ENCODE data around the gene CHCHD3.

CHCHD3 gene

GRCh38 chr7:132800522-132800921 is 281.4 kb downstream of the CHCHD3 start:
- H3K9ac ChIP-seq (ENCODE audit: low read length in 5 of 5), result no peak overlapping the region
- H3K4me3 ChIP-seq (ENCODE audit: low read depth in 1 of 5, low read length in 5 of 5), result no peak overlapping the region
- no peaks in the 10 kb centered on the region for H3K4me1 ChIP-seq (ENCODE audit: control insufficient read depth in 5 of 5, insufficient read depth in 5 of 5, low read length in 5 of 5)
- no peak overlapping the region for H3K27ac ChIP-seq (ENCODE audit: low read depth, low read length)
- peaks cover 4 to 8% (median 4%) of the 10 kb centered on the region in 5 donors for H3K36me3 ChIP-seq (ENCODE audit: control insufficient read depth in 5 of 5, insufficient read depth in 5 of 5, low read length in 5 of 5)
- H3K9me3 ChIP-seq (ENCODE audit: control insufficient read depth in 5 of 5, low read length in 5 of 5), result no peaks in the 10 kb centered on the region
- H3K27me3 ChIP-seq (ENCODE audit: control insufficient read depth in 5 of 5, insufficient read depth in 4 of 5, low read length in 5 of 5), result no peaks in the 10 kb centered on the region

GRCh38 chr7:132799081-132799413 is 282.8 kb downstream of the CHCHD3 start:
- H3K27me3 ChIP-seq (ENCODE audit: control insufficient read depth in 5 of 5, insufficient read depth in 4 of 5, low read length in 5 of 5), result no peaks in the 10 kb centered on the region
- no peak overlapping the region for H3K4me3 ChIP-seq (ENCODE audit: low read depth in 1 of 5, low read length in 5 of 5)
- H3K36me3 ChIP-seq (ENCODE audit: control insufficient read depth in 5 of 5, insufficient read depth in 5 of 5, low read length in 5 of 5), result peaks cover 4 to 11% (median 10%) of the 10 kb centered on the region in 5 donors

DNA sequence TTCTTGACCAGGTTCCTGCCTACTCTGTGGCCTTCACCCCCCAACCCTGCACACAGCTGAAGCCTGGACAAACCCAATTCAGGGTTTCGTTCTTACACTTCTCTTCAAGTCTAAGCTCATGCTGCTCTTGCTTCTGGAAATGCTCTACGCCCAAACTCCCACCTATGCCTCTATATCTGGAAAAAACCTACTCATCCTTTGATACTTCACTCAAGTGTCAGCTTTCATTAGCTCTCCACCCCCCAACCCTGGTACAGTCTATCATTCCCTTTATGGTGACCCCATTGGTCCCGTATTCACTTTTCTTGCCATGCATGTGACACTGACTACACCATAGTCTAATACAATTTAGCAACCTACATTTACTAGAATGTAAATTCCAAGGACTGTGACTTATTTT is 284.7 kb downstream of the CHCHD3 start:
- H3K9me3 ChIP-seq (ENCODE audit: control insufficient read depth in 5 of 5, low read length in 5 of 5), result no peaks in the 10 kb centered on the region
- peaks cover 0 to 4% (median 0%) of the 10 kb centered on the region in 5 donors for H3K4me1 ChIP-seq (ENCODE audit: control insufficient read depth in 5 of 5, insufficient read depth in 5 of 5, low read length in 5 of 5)
- no peaks in the 10 kb centered on the region for H3K27me3 ChIP-seq (ENCODE audit: control insufficient read depth in 5 of 5, insufficient read depth in 4 of 5, low read length in 5 of 5)
- peaks cover 6 to 15% (median 10%) of the 10 kb centered on the region in 5 donors for H3K36me3 ChIP-seq (ENCODE audit: control insufficient read depth in 5 of 5, insufficient read depth in 5 of 5, low read length in 5 of 5)
- no peak overlapping the region for H3K4me3 ChIP-seq (ENCODE audit: low read depth in 1 of 5, low read length in 5 of 5)
- H3K27ac ChIP-seq (ENCODE audit: low read depth, low read length), result no peak overlapping the region
- no peak overlapping the region for H3K9ac ChIP-seq (ENCODE audit: low read length in 5 of 5)

More at GRCh38 chr7:132799081-132799413, 282.8 kb downstream of the CHCHD3 start:
- H3K9me3 ChIP-seq (ENCODE audit: control insufficient read depth in 5 of 5, low read length in 5 of 5), result no peaks in the 10 kb centered on the region
- no peak overlapping the region for H3K9ac ChIP-seq (ENCODE audit: low read length in 5 of 5)
- H3K4me1 ChIP-seq (ENCODE audit: control insufficient read depth in 5 of 5, insufficient read depth in 5 of 5, low read length in 5 of 5), result no peaks in the 10 kb centered on the region
- H3K27ac ChIP-seq (ENCODE audit: low read depth, low read length), result no peak overlapping the region

DNA sequence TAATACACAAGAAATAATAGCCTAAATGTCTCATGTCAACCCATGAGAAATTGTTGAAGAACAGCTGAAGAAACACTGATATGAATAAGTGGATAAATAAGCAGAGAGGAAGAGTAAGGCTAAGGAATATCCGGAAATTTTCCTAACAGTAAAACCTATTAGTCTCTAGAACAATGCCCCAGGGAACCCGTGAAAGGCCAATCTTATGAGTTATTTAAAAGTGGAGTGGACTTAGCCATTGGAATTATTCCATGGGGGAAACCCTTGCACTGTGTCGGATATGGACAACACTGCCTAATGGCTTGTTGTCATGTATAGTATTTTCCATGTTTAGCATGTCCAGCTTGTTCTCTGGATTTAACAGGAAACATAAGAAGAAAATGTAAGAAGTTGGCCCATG is 288.4 kb downstream of the CHCHD3 start:
- no peaks in the 10 kb centered on the region for H3K9me3 ChIP-seq (ENCODE audit: control insufficient read depth in 5 of 5, low read length in 5 of 5)
- H3K4me1 ChIP-seq (ENCODE audit: control insufficient read depth in 5 of 5, insufficient read depth in 5 of 5, low read length in 5 of 5), result peaks cover 0 to 4% (median 0%) of the 10 kb centered on the region in 5 donors
- peaks cover 6 to 23% (median 10%) of the 10 kb centered on the region in 5 donors for H3K36me3 ChIP-seq (ENCODE audit: control insufficient read depth in 5 of 5, insufficient read depth in 5 of 5, low read length in 5 of 5)
- H3K27ac ChIP-seq (ENCODE audit: low read depth, low read length), result no peak overlapping the region
- H3K27me3 ChIP-seq (ENCODE audit: control insufficient read depth in 5 of 5, insufficient read depth in 4 of 5, low read length in 5 of 5), result no peaks in the 10 kb centered on the region
- no peak overlapping the region for H3K9ac ChIP-seq (ENCODE audit: low read length in 5 of 5)
- H3K4me3 ChIP-seq (ENCODE audit: low read depth in 1 of 5, low read length in 5 of 5), result no peak overlapping the region

DNA sequence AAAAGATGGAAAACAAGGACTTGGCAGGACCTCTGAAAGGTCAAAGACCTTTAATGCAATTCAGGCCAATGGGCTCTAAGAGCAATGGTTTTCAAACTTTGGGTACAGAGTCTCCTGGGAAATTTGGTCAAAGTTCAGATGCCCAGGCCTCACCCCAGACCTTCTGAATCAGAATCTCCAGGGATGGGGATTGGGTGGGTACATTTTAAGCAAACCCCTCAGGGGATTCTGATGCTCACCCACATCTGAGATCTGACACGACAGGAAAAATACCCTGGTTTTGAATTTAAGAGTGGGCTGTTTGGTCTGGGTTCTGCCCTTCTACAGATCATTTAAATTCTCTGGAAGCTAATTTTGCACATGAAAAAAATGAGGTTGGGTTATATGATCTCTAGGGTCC is 290.9 kb downstream of the CHCHD3 start:
- Histone ChIP-seq H3K27me3 (ENCODE audit: control insufficient read depth in 5 of 5, insufficient read depth in 4 of 5, low read length in 5 of 5) (no peaks in the 10 kb centered on the region), H3K4me3 (ENCODE audit: low read depth in 1 of 5, low read length in 5 of 5) (no peak overlapping the region), H3K9me3 (ENCODE audit: control insufficient read depth in 5 of 5, low read length in 5 of 5) (no peaks in the 10 kb centered on the region), H3K27ac (ENCODE audit: low read depth, low read length) (no peak overlapping the region), H3K4me1 (ENCODE audit: control insufficient read depth in 5 of 5, insufficient read depth in 5 of 5, low read length in 5 of 5) (peaks cover 0 to 4% (median 0%) of the 10 kb centered on the region in 5 donors), H3K36me3 (ENCODE audit: control insufficient read depth in 5 of 5, insufficient read depth in 5 of 5, low read length in 5 of 5) (peaks cover 5 to 23% (median 12%) of the 10 kb centered on the region in 5 donors), H3K9ac (ENCODE audit: low read length in 5 of 5) (no peak overlapping the region)

DNA sequence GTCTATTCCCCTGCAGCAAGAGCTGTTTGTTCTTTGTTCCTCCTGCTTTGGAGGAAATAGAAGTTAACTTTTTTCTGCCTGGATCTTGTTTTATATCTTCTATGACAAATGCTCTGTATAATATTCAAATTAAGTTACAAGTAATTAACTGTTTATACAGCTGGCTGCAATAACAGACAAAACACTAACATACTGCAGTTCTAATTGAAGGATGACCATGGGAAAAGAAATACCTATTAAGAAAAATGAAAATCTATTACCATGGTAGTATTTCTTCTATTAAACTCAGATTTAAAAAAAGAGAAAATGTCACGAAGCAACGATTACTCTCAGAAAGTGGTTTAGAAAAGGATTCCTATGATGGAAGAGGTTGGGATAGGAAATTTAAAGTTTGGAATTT is 291.8 kb downstream of the CHCHD3 start:
- no peak overlapping the region for H3K27ac ChIP-seq (ENCODE audit: low read depth, low read length)
- no peak overlapping the region for H3K9ac ChIP-seq (ENCODE audit: low read length in 5 of 5)
- peaks cover 0 to 4% (median 0%) of the 10 kb centered on the region in 5 donors for H3K4me1 ChIP-seq (ENCODE audit: control insufficient read depth in 5 of 5, insufficient read depth in 5 of 5, low read length in 5 of 5)
- peaks cover 1 to 16% (median 8%) of the 10 kb centered on the region in 5 donors for H3K36me3 ChIP-seq (ENCODE audit: control insufficient read depth in 5 of 5, insufficient read depth in 5 of 5, low read length in 5 of 5)
- no peaks in the 10 kb centered on the region for H3K9me3 ChIP-seq (ENCODE audit: control insufficient read depth in 5 of 5, low read length in 5 of 5)
- no peaks in the 10 kb centered on the region for H3K27me3 ChIP-seq (ENCODE audit: control insufficient read depth in 5 of 5, insufficient read depth in 4 of 5, low read length in 5 of 5)
- H3K4me3 ChIP-seq (ENCODE audit: low read depth in 1 of 5, low read length in 5 of 5), result no peak overlapping the region

DNA sequence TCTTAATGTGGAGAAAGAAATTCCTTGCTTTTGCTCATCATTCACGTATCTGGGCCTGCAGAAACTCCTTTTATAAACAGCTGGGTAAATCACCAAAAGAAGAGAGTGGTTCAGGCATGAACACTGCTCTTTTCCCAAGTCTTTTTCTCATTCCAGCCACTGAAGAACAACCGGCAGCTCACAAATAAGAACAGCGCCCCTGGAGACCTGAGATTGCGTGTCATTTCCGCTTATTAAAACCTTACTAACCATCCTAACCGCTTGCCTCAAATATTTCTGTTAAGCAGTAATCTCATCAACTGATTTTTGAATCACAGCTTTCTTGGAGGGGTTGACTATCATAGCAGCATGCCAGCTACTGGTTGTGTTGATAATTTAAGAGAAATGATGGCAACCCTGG is 292.6 kb downstream of the CHCHD3 start:
- no peak overlapping the region for H3K4me3 ChIP-seq (ENCODE audit: low read depth in 1 of 5, low read length in 5 of 5)
- H3K9ac ChIP-seq (ENCODE audit: low read length in 5 of 5), result no peak overlapping the region
- H3K9me3 ChIP-seq (ENCODE audit: control insufficient read depth in 5 of 5, low read length in 5 of 5), result no peaks in the 10 kb centered on the region
- no peaks in the 10 kb centered on the region for H3K27me3 ChIP-seq (ENCODE audit: control insufficient read depth in 5 of 5, insufficient read depth in 4 of 5, low read length in 5 of 5)
- no peak overlapping the region for H3K27ac ChIP-seq (ENCODE audit: low read depth, low read length)
- H3K4me1 ChIP-seq (ENCODE audit: control insufficient read depth in 5 of 5, insufficient read depth in 5 of 5, low read length in 5 of 5), result peaks cover 0 to 4% (median 0%) of the 10 kb centered on the region in 5 donors
- H3K36me3 ChIP-seq (ENCODE audit: control insufficient read depth in 5 of 5, insufficient read depth in 5 of 5, low read length in 5 of 5), result peaks cover 4 to 17% (median 11%) of the 10 kb centered on the region in 5 donors

- Histone ChIP-seq H3K27me3 (ENCODE audit: control insufficient read depth in 5 of 5, insufficient read depth in 4 of 5, low read length in 5 of 5) (no peaks in the 10 kb centered on the region), H3K9ac (ENCODE audit: low read length in 5 of 5) (no peak overlapping the region), H3K36me3 (ENCODE audit: control insufficient read depth in 5 of 5, insufficient read depth in 5 of 5, low read length in 5 of 5) (peaks cover 14 to 26% (median 15%) of the 10 kb centered on the region in 5 donors)
Measured at GRCh38 chr7:132785870-132786269, 296.0 kb downstream of the CHCHD3 start.

GRCh38 chr7:132784406-132784805 is 297.5 kb downstream of the CHCHD3 start:
- H3K27ac ChIP-seq (ENCODE audit: low read depth, low read length), result no peak overlapping the region
- no peak overlapping the region for H3K4me3 ChIP-seq (ENCODE audit: low read depth in 1 of 5, low read length in 5 of 5)
- H3K36me3 ChIP-seq (ENCODE audit: control insufficient read depth in 5 of 5, insufficient read depth in 5 of 5, low read length in 5 of 5), result peaks cover 12 to 26% (median 15%) of the 10 kb centered on the region in 5 donors
- no peaks in the 10 kb centered on the region for H3K27me3 ChIP-seq (ENCODE audit: control insufficient read depth in 5 of 5, insufficient read depth in 4 of 5, low read length in 5 of 5)
- H3K9me3 ChIP-seq (ENCODE audit: control insufficient read depth in 5 of 5, low read length in 5 of 5), result no peaks in the 10 kb centered on the region
- no peaks in the 10 kb centered on the region for H3K4me1 ChIP-seq (ENCODE audit: control insufficient read depth in 5 of 5, insufficient read depth in 5 of 5, low read length in 5 of 5)
- no peak overlapping the region for H3K9ac ChIP-seq (ENCODE audit: low read length in 5 of 5)

More at GRCh38 chr7:132785870-132786269, 296.0 kb downstream of the CHCHD3 start:
- no peaks in the 10 kb centered on the region for H3K4me1 ChIP-seq (ENCODE audit: control insufficient read depth in 5 of 5, insufficient read depth in 5 of 5, low read length in 5 of 5)
- H3K27ac ChIP-seq (ENCODE audit: low read depth, low read length), result no peak overlapping the region
- H3K4me3 ChIP-seq (ENCODE audit: low read depth in 1 of 5, low read length in 5 of 5), result no peak overlapping the region
- H3K9me3 ChIP-seq (ENCODE audit: control insufficient read depth in 5 of 5, low read length in 5 of 5), result no peaks in the 10 kb centered on the region

DNA sequence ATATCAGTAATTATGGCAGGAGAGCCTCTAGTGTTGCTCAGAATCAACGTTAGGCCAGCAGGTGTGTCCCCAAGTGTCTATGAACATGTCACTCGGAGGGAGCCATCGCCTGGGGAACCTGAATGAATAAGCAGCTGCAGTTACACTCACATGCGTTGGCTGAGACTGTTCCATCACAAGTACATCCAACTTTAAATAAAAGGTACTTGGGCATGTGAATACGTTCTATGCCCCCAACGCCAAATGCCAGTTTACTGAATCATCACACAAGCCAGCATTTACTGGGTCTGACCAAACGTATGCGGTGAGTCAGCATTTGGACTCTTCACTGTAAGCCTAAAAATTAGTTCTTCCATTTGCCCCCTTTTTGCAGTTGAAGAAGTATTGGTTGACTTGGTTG is 298.1 kb downstream of the CHCHD3 start:
- Histone ChIP-seq H3K27ac (ENCODE audit: low read depth, low read length) (no peak overlapping the region), H3K9ac (ENCODE audit: low read length in 5 of 5) (no peak overlapping the region), H3K27me3 (ENCODE audit: control insufficient read depth in 5 of 5, insufficient read depth in 4 of 5, low read length in 5 of 5) (no peaks in the 10 kb centered on the region), H3K36me3 (ENCODE audit: control insufficient read depth in 5 of 5, insufficient read depth in 5 of 5, low read length in 5 of 5) (peaks cover 12 to 26% (median 15%) of the 10 kb centered on the region in 5 donors), H3K9me3 (ENCODE audit: control insufficient read depth in 5 of 5, low read length in 5 of 5) (no peaks in the 10 kb centered on the region), H3K4me3 (ENCODE audit: low read depth in 1 of 5, low read length in 5 of 5) (no peak overlapping the region), H3K4me1 (ENCODE audit: control insufficient read depth in 5 of 5, insufficient read depth in 5 of 5, low read length in 5 of 5) (no peaks in the 10 kb centered on the region)

All from subcutaneous abdominal adipose tissue (tissue), 5 donors.